Activated CD4-positive, CD25-positive, alpha-beta regulatory T cell treated with anti-CD3 and anti-CD28 coated beads, Interleukin-2, amount 50 U/mL, for 24 hours (primary cell): ENCODE data around the gene ARFIP2.

Source experiments
- ATAC-seq, 2 donors: fragments of 150-1000 bp; cut with Tn5 transposase; one replicate each; pipeline ENCODE4 v1.10.0; 2021; ENCODE audit warnings: mild to moderate bottlenecking in 1 of 2, moderate library complexity in 1 of 2

ARFIP2 gene

DNA sequence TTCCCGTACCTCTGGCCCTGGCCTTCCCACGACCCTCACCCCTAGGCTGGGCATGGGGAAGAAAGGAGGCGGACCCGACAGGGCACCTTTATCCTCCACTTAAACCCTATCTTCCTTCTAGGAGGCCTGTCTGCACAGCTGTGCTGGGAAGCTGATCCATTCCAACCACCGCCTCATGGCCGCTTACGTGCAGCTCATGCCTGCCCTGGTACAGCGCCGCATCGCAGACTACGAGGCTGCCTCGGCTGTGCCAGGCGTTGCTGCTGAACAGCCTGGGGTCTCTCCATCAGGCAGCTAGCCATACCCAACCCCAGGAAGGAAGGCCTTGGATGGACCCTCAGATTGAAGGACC lies 769 bp upstream of the ARFIP2 start:
- ATAC-seq: no peak

DNA sequence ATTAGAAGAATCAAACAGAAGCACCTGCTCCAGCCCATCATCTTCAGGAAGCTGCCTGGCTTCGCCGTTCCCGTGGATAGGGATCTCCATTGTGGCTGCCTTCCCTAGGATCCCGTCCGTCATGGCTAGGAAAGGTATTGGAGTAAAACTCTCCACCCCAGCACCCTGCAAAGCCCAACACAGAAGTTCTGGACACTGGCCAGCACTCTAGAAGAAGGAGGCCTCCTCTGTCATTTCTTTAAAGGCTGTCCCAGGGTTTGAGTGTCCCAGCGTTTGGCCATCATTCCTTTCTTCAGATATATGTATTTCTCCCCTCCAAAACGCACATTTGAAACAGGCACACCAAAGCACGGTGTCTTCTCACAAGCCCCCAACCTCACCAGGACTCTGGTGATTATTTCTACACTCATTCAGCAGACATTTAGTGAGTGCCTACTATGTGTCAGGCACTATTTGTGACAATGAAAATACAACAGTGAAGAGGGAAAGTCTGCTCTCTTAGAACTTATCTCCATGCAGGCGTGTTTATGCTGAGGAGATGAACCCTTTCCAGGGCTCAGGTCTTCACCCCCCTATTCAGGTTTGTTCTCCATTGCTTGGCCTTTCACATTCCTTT lies 724 bp downstream of the ARFIP2 start:
- ATAC-seq: no peak

DNA sequence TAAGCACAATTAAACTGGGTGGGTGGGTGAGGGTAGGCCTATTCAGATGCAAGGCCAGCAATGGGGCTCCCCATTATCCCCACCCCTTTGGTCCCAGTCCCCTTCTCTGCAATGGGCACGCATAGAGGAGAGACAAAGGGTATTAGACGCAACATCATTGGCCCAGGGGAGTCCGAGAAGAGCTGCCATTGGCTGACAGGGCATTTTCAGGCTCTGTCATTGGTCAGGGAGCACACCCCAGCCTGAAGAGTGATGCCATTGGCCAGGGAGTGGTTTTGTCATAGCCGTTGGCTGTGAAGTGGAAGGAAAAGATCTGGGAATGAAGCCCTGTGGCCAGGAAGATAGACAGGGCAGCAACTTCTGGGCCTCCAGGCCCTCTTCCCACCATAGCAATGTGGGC lies 4.6 kb downstream of the ARFIP2 start:
- ATAC-seq: no peak

- no peak for ATAC-seq
Measured at GRCh38 chr11:6475936-6476335, 5.2 kb downstream of the ARFIP2 start.

- ATAC-seq: no peak
Measured at GRCh38 chr11:6474806-6475500, 6.2 kb downstream of the ARFIP2 start.

DNA sequence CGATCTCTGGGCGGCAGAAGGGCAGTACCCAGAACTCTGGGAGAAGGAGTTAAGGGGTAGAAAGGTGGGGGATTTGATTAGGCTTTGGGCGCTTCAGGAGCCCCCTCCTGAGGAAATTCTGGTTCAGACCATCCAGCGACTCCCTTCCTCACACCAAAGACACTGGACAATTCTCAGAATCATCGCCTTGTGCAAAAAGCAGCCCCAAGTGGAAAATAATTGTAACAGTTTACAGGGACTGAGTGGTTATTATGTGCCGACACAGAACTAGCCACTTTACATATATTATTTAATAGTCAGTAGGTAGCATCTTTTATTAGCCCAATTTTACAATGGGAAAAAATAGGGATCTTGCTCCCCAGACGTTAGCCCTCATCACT lies 6.7 kb downstream of the ARFIP2 start:
- ATAC-seq: no peak

GRCh38 chr11:6473451-6474412 lies 7.4 kb downstream of the ARFIP2 start, which contains the start of gene TRIM3:
TSS of gene TRIM3 (minus strand) at chr11:6473941. CDS start at chr11:6465695, 8,246 bp downstream.
- peak; percentile 59 to 67 for ATAC-seq

- ATAC-seq: no peak
Measured at GRCh38 chr11:6472934-6473333, 8.2 kb downstream of the ARFIP2 start.

DNA sequence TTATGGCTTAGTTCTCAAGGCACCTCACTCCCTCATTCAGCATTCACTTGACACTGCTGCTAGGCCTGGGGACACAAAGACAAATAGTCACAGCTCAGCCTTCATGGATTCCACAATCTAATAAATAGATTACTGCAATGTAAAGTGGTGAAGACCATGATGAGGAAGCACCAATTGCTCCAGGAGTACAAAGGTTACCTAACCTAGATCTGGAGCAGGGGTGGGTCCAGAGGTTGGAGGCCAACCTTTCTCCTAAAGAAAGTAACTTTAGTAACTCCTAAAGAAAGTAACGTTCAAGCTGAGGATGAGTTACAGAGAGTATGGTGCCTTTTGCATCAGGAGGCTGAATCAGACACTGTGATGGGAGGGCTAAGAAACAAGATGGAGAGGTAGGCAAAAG lies 11.5 kb downstream of the ARFIP2 start:
- ATAC-seq: no peak

DNA sequence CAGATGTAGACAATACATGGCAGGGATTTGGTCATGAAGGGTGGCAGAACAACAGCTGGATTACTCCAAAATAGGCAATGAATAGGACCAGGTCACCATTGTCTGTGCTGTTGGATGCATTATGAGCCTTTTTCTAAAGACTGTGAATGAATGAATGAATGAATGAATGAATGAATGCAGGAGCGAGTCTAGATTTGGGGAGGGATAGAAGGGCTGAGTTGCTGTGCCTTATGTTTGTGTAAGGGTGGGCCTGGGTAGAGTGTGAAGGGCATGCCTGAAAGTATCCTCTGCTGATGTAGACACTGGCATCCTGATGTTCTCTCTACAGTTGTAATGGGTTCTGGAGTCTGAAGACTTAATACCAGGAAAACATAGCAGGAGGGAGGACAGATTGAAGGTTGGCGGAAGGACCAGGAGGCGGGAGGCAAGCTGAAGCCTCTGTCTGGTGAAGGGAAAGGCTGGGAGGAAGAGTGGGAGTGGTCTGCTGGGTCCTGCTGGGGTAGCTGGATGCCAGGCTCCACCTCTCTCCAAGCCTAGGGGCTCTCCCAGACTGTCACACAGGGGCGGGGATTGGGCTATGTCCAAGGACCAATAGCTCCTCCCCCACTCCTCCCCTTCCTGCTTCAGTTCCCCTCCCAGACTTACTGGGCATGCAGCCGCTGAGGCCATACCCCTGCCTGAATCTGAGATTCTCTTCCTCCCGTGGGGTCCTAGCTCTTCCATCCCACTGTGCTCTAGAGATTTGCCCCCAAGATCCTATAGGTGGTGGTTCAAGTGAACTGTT lies 12.2 kb downstream of the ARFIP2 start:
- ATAC-seq: peak in 1 of 2 donors; percentile 14

DNA sequence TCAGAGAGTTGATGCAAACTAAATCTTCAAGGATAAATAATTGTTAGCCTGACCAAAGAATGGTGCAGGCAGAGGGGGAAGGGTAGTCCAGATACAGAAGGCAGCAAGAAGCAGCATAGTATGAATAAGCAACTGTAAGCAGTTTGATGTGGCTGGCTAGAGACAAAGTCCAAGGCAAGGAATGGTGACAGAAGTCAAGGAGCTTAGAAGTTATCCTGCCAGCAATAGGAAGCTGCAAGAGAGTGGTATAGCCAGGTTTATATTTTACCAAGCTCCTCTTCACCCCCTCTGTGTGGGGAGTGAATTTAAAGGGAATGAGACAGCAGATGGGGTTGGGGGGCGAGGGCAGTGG lies 22.1 kb downstream of the ARFIP2 start:
- ATAC-seq: no peak

DNA sequence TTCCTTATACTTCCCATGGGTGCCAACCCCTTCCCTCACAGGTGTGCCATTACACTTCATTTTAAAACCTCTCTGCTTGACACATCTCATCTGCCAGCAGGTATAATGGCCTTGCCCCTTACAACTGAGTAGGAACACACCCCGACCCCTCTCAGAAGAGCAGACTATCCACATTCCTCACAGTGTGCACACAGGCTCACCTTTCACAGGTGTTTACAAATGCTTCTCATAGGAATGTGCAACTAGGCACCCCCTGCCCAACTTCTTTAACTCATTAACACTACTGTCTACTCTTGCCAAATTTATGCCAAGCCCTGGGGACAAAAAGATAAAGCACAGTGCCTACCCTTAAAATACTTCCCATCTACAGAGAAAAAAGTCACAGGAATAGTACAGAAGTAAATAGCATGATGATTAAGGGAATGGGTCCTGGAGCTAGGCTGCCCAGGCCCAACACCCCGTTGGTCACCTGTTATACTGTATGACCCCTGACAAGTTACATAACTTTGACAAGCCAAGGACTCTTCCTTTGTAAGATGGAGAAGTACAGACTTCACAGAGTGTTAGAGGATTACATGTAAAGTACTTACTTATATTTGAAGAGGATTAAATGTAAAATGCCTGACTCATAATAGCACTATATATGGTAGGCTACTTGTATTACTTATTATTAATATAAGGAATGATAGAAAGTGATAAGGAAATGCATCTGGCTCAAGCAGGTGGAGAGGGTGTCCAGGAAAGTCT lies 22.6 kb downstream of the ARFIP2 start:
- no peak for ATAC-seq

DNA sequence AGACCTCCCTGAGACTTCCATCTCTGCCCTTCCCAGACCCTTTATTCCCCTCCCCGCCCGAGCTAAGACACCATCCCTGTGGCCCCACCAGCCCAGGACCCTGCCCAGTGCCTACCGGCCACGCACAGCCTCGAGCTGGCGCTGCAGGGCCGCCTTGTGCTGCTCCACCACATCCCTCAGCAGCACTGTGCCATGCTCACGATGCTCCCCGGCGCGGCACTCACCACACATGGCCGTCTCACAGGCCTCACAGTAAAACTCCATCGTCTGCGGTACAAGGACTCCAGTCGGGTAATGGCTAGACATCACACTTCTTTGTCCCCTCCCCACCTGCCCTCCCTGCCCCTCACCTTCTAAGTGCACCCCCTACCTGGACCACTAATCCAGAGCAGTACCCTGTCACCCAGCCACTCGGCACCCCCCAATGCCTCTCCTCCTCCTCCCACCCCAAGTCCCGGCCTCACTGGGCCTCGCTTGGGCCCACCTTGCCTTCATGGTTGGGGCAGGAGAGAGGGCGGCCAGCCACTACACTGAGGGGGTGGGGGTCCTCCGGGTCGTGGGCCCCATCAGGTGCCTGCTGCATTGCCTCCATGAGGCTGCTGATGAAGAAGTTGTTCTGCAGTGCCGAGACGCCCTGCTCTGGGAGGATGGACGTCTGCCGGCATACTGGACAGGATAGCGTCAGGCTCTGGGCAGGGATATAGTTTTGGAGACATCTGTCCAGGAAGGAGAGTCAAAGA lies 23.4 kb downstream of the ARFIP2 start:
- ATAC-seq: no peak

DNA sequence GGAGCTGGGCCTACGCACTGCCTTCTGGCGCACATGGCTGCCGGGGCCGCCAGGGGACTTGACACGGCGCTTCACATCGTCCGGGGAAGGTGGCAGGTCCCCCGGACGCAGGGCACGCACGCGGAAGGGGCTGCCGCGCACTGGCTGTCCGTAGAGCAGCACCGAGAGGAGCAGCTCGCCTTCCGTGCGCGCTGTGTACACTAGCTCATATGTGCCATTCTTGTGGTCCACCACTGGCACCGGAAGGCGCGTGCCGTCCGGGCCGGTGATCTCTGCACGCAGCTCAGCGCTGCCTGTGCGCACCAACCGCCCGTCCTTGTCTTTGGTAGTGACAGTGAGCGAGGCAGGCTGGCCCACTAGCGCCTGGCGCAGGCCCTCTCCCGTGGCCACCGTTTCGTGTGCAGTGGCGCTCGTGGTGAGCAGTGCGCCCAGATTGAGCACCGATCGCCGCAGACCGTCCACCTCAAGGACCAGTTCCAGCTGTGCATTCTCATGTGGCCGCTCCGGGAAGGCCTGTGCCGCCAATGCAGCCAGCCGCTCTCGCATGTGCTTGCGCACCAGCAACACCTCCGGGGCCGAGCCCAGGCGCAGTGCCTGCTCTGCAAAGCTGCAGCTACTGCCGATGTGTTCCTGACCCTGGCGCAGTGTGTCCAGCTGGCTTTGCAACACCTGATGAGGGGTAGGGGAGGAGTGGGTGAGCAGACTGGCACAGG lies 24.6 kb downstream of the ARFIP2 start:
- ATAC-seq: no peak

- ATAC-seq: no peak
Measured at GRCh38 chr11:6455070-6455469, 26.1 kb downstream of the ARFIP2 start.

DNA sequence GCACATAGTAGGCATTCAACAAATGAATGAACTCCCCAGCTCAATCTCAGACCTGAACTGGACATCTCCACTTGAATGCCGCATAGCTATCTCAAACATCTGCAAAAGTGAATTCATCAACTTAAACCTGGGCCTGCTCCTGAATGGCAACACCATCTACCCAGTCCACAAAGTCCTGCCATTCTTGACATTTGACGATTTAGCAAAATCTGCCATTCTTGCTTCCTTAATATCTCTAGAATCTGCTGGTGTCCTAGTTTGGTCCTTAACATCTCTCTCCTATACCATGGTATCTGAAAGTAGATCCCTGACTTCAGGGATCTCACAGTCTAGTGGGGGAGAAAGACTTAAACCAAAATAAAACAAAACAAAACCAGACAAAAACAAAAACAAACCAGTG lies 28.0 kb downstream of the ARFIP2 start:
- ATAC-seq: no peak

DNA sequence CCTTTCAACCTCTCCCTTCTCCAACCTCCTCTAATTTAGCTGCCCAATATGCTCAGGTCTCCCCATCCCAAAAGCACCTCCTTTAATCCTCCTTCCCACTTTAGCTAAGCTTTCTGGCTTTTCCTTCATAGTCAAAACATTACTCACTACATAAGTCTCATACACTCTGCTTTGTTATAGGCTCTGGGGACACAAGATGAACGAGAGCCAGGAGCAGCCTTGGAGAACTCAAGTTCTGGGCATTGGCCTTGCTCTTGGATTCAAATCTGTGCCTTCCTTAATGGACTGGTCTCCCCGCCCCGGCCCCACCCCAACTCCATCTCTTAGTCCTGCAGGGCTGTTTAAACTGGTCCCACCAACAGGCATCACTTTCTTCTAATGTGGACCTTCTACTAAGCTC lies 28.9 kb downstream of the ARFIP2 start:
- no peak for ATAC-seq

DNA sequence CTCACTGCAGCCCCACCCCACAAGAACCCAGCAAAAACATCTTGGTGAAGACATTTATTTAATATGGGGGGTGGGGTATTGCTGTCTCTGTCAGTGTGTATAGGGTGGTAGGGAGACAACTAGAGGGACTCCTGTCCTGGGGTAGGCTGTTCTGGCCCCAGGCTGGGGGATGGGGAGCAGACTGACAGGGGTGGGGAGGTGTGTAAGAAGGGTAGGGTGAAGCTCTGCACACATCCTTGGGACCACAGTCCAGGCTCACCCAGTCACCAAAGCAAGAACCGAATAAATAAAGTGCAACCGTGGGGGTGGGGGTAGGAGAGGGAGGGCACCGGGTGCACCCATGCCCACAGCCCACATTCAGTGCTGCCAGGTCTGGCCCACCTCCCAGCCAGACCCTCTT lies 32.6 kb downstream of the ARFIP2 start:
- ATAC-seq: no peak

DNA sequence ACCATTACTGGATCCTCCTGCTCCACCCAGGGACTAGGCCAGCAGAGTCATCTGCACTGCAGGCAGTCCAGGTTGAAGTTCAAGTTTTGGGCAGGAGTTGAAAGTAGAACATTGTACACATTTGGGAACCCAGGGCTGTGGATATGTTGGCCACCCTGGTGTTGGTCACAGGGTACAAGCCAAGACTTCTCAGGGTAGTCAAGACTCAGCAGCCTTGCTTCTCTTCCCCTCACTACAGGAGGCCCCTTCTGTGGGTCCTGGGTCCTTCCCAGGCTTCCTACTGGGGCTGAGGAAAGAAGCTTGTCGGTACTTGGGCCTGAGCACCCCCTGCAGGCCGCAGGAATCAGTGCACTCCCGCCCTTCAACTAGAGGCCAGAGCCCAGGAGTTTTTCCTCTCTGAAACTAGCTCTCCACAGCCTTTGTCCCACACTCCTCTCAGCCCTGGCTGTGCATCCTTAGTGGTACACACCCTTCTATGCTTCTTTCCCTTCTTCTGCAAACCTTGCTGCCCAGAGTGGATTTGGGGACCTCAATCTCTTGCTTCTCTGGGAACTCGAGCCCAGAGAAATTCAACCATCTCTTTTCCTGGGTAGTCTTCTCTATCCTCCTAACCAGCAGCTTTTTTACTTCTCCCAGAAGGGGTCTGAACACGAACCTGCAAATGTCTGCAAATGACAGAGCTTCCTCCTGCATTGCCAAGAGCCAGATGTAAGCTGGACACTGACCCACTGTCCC lies 37.7 kb downstream of the ARFIP2 start:
- ATAC-seq: peak; percentile 53 to 71

DNA sequence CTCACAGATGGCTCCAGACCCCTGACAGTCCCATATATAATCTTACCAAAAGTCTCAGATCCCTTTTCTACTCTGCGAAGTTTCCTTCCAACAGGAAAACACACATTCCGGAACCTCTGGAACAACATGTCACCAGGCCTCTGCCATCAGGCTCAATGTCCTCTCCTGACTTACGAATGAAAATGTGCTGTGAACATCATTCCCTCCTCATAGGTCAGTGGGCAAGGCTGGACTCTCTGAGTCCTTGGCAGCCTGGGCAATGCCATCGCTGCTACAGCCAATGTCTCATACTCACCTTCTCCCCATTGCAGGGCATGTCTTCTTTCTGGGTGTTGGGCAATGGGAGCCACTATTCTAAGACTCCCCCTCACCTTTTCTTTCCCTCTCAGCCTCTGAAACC lies 38.7 kb downstream of the ARFIP2 start:
- ATAC-seq: no peak
